Activated CD8-positive, alpha-beta memory T cell treated with anti-CD3 and anti-CD28 coated beads for 24 hours (primary cell): ENCODE results near the gene TEKT5.
"Not testable (repeated sequence)": the region's sequence is repeated elsewhere in the genome, so short reads cannot be mapped to it uniquely, and the experiment has no call there.

Experiments used
- DNase-seq: peaks from one replicate; pipeline ENCODE4 v3.0.0-alpha.2; 2020

Gene TEKT5

GRCh38 chr16:10629592-10629963 lies 65.2 kb downstream of the TEKT5 start:
- no peak for DNase-seq

- no peak for DNase-seq
Measured at GRCh38 chr16:10625595-10626357, 69.0 kb downstream of the TEKT5 start.

GRCh38 chr16:10624527-10624926 lies 70.2 kb downstream of the TEKT5 start:
- no peak for DNase-seq

- no peak for DNase-seq
Measured at GRCh38 chr16:10623059-10623458, 71.7 kb downstream of the TEKT5 start.

- DNase-seq = no peak
Measured at GRCh38 chr16:10622036-10622921, 72.5 kb downstream of the TEKT5 start.

- DNase-seq = not testable (repeated sequence)
Measured at GRCh38 chr16:10621216-10621949, 73.3 kb downstream of the TEKT5 start.

GRCh38 chr16:10620120-10620519 lies 74.6 kb downstream of the TEKT5 start:
- DNase-seq = no peak

- no peak for DNase-seq
Measured at GRCh38 chr16:10619271-10619849, 75.4 kb downstream of the TEKT5 start.

GRCh38 chr16:10618710-10619209 lies 76.0 kb downstream of the TEKT5 start:
- no peak for DNase-seq

GRCh38 chr16:10617662-10618420 lies 76.9 kb downstream of the TEKT5 start:
- no peak for DNase-seq

- DNase-seq = no peak
Measured at GRCh38 chr16:10616756-10617640, 77.7 kb downstream of the TEKT5 start.

- no peak for DNase-seq
Measured at GRCh38 chr16:10616419-10616755, 78.3 kb downstream of the TEKT5 start.

- no peak for DNase-seq
Measured at GRCh38 chr16:10614685-10615084, 80.0 kb downstream of the TEKT5 start.

GRCh38 chr16:10613785-10614485 lies 80.8 kb downstream of the TEKT5 start:
- no peak for DNase-seq

GRCh38 chr16:10612649-10613179 lies 82.0 kb downstream of the TEKT5 start:
- DNase-seq = no peak

- DNase-seq = no peak
Measured at GRCh38 chr16:10611825-10612342, 82.8 kb downstream of the TEKT5 start.

GRCh38 chr16:10610499-10611184 lies 84.1 kb downstream of the TEKT5 start:
- no peak for DNase-seq

- no peak for DNase-seq
Measured at GRCh38 chr16:10609402-10609774, 85.3 kb downstream of the TEKT5 start.

- DNase-seq = no peak
Measured at GRCh38 chr16:10608687-10609401, 85.9 kb downstream of the TEKT5 start.
